Caco-2 (cell line): ENCODE measurements around the gene LRRC75B. TPM values are rescaled to one million over a fixed set of nuclear protein-coding genes. Genes with fewer than 3 reads are reported as not detected.
A peak's percentile ranks its signal among the peaks of the same experiment; 100 is the strongest.

Experiments used
- BruUV-seq: library from RNA; stranded (reverse); fragments of 400-500 nt; replicated peaks from 2 replicates; lab custom pipeline; 2021; lab: Mats Ljungman, UMichigan
- CTCF ChIA-PET: fragments of 300-600 bp; sonication (Branson Sonifier 250); formaldehyde crosslinking; loops from one replicate; lab custom pipeline; 2022; ENCODE audit warnings: antibody characterized with exemption; lab: Charles Lee
- POLR2A ChIA-PET: fragments of 300-600 bp; sonication (Branson Sonifier 250); formaldehyde crosslinking; loops from one replicate; lab custom pipeline; 2022; ENCODE audit warnings: antibody characterized with exemption; lab: Charles Lee
- DNase-seq, 2 experiments: peaks; one replicate each; pipeline versions ENCODE4 v3.0.0 to v3.0.0-alpha.2; 2020 to 2022
- H3K27me3 ChIP-seq: replicated peaks from 2 replicates; pipeline ENCODE4 v1.6.0; 2011; ENCODE audit warnings: low read length; ENCODE audit not compliant: control insufficient read depth, insufficient read depth
- H3K36me3 ChIP-seq: 2 replicates; pipeline ENCODE4 v1.5.1; 2011; ENCODE audit warnings: low read length; ENCODE audit not compliant: control insufficient read depth, insufficient read depth
- H3K4me1 ChIP-seq: fragments of 250-450 bp; sonication (Bioruptor Pico); 2 replicates; pipeline ENCODE4 v1.5.1; 2020; ENCODE audit warnings: mild to moderate bottlenecking
- H3K4me3 ChIP-seq: 2 replicates; pipeline ENCODE4 v1.5.1; 2011; ENCODE audit warnings: low read depth, mild to moderate bottlenecking, control low read depth, low read length
- H3K9me3 ChIP-seq: fragments of 250-450 bp; sonication (Bioruptor Pico); 2 replicates; pipeline ENCODE4 v1.5.1; 2020; ENCODE audit warnings: mild to moderate bottlenecking, moderate library complexity
- H3K27ac Mint-ChIP-seq: one replicate; pipeline ENCODE4 v1.8.0; 2022; ENCODE audit warnings: mixed read lengths; ENCODE audit not compliant: unreplicated experiment
- H3K27me3 Mint-ChIP-seq: one replicate; pipeline ENCODE4 v1.8.0; 2022; ENCODE audit warnings: mixed read lengths; ENCODE audit not compliant: insufficient read depth, unreplicated experiment
- H3K36me3 Mint-ChIP-seq: one replicate; pipeline ENCODE4 v1.8.0; 2022; ENCODE audit warnings: mild to moderate bottlenecking, mixed read lengths; ENCODE audit not compliant: insufficient read depth, unreplicated experiment
- H3K4me1 Mint-ChIP-seq: one replicate; pipeline ENCODE4 v1.8.0; 2022; ENCODE audit warnings: low read depth, mixed read lengths; ENCODE audit not compliant: unreplicated experiment
- H3K4me3 Mint-ChIP-seq: one replicate; pipeline ENCODE4 v1.8.0; 2022; ENCODE audit warnings: mild to moderate bottlenecking, moderate library complexity, mixed read lengths; ENCODE audit not compliant: unreplicated experiment
- H3K9me3 Mint-ChIP-seq: one replicate; pipeline ENCODE4 v1.8.0; 2022; ENCODE audit warnings: mixed read lengths; ENCODE audit not compliant: unreplicated experiment
- CTCF ChIP-seq, 2 experiments: fragments of 200-600 bp in 1 of 2; IDR thresholded peaks; 1 replicate in 1 of 2; 2 replicates in 1 of 2; pipeline versions ENCODE4 v1.5.1 to v1.8.0; 2011 to 2022; ENCODE audit warnings: antibody characterized with exemption in 1 of 2, control low read depth in 1 of 2, inconsistent platforms in 1 of 2, low read depth in 1 of 2, low read length in 1 of 2, mild to moderate bottlenecking in 1 of 2, moderate library complexity in 1 of 2; ENCODE audit not compliant: insufficient read depth in 1 of 2, severe bottlenecking in 1 of 2, unreplicated experiment in 1 of 2
- intact Hi-C: fragments of 100-400 bp; cut with micrococcal nuclease; formaldehyde crosslinking; loops from one replicate; pipeline ENCODE4 v1.10.0; 2022; ENCODE audit not compliant: unreplicated experiment
- total RNA-seq: library from RNA; stranded (reverse); gene quantifications from 2 replicates; pipeline ENCODE4 v1.2.3, GENCODE V29; 2022

The LRRC75B gene
- total RNA-seq, 1 experiment from 2014 or later: 20.4 TPM

DNA sequence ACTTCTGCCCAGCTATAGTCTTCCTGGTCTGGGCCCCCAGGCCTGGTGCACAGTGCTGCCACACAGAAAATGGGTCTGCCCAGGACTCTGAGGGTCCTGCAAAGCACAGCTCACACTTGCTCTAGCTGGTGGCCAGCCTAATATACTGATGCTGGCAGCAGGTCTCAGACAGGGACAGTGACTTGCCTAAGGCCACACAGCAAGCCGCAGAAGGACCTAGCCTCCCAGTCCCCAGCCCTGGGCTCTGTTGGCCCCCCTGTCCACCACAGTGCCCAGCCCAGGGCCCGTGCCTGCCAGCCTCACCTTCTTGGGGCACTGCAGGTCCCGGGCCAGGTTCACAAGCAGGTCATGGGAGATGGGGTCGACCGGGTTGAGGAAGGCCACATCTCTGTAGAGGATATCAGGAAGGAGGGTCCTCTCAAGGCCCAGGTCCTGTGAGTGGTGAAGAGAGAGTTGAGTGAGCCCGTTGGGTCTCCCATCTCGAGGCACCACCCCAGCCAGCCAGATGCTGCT lies 3.3 kb downstream of the LRRC75B start:
- Mint-ChIP-seq H3K4me1 (no peaks in the 10 kb centered on the region), H3K27me3 (no peaks in the 10 kb centered on the region), H3K4me3 (no peak overlapping the region), H3K27ac (no peak overlapping the region), H3K9me3 (no peaks in the 10 kb centered on the region), H3K36me3 (no peaks in the 10 kb centered on the region)
- CTCF ChIA-PET: no interaction called here
- intact Hi-C loops: no loop called here
- Histone ChIP-seq H3K27me3 (no peaks in the 10 kb centered on the region), H3K9me3 (no peaks in the 10 kb centered on the region), H3K36me3 (no peaks in the 10 kb centered on the region; the same call in 1 of the 2 replicates), H3K4me3 (no peak overlapping the region), H3K4me1 (peaks cover 10% of the 10 kb centered on the region)
- DNase-seq: no peak
- TF ChIP-seq CTCF (IDR thresholded peaks at IDR 0.05; ENCODE audit: insufficient read depth in 1 of 2, low read depth in 1 of 2, low read length in 1 of 2, severe bottlenecking in 1 of 2, unreplicated experiment in 1 of 2): no peak
- POLR2A ChIA-PET: no interaction called here
- BruUV-seq: no TSS peak

DNA sequence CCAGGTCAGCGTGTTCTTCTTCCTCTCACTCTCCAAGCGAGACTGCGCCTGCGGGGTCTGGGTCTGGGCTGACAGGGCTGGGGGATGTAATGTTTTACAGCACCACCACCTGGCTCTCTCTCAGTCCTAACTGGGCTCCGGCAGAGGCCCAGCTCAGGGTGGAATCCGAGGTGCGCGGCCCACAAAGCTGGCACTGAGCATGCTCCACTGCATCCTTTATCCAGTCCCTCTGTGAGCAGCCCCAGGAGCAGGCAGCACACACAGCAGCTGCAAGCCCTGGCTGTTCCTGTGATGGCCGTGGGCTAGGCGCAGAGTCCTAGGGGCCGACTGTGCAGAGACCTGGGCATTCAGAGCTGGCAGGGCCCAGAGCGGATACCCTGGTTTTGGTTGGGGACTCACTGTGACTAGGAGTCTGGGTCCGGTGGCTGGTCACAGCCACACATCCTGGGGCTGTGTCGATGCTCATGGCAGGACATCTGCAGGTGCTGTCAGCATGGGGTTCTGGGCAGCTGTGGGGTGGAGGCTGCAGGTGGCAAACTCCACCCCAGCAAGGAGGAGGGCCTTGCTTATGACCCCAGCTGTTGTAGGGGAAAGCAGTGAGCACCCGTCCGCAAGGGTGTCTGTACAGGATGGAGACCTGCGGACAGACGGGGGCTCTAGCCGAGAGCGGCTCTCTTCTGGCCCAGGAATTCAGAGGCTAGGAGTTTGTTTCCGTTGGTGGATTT lies 4.0 kb downstream of the LRRC75B start:
- Mint-ChIP-seq H3K27ac (peak overlapping the region; percentile 46), H3K4me1 (peaks cover 4% of the 10 kb centered on the region), H3K4me3 (no peak overlapping the region), H3K9me3 (no peaks in the 10 kb centered on the region), H3K27me3 (no peaks in the 10 kb centered on the region), H3K36me3 (peaks cover 4% of the 10 kb centered on the region)
- no peaks in the 10 kb centered on the region for H3K9me3 ChIP-seq
- POLR2A ChIA-PET: no interaction called here
- TF ChIP-seq CTCF (IDR thresholded peaks at IDR 0.05; ENCODE audit: insufficient read depth in 1 of 2, low read depth in 1 of 2, low read length in 1 of 2, severe bottlenecking in 1 of 2, unreplicated experiment in 1 of 2): no peak
- H3K4me3 ChIP-seq: no peak overlapping the region
- H3K36me3 ChIP-seq: no peaks in the 10 kb centered on the region; the same call in 1 of the 2 replicates
- H3K27me3 ChIP-seq: no peaks in the 10 kb centered on the region
- no TSS peak for BruUV-seq
- CTCF ChIA-PET: no interaction called here
- intact Hi-C loops: no loop called here
- no peak for DNase-seq
- peaks cover 8% of the 10 kb centered on the region for H3K4me1 ChIP-seq

- Histone ChIP-seq H3K27me3 (no peaks in the 10 kb centered on the region), H3K9me3 (no peaks in the 10 kb centered on the region), H3K4me1 (peaks cover 2% of the 10 kb centered on the region; the same call in 1 of the 2 replicates), H3K36me3 (no peaks in the 10 kb centered on the region; the same call in 1 of the 2 replicates), H3K4me3 (no peak overlapping the region)
- CTCF ChIA-PET: no interaction called here
- TF ChIP-seq CTCF (IDR thresholded peaks at IDR 0.05; ENCODE audit: insufficient read depth in 1 of 2, low read depth in 1 of 2, low read length in 1 of 2, severe bottlenecking in 1 of 2, unreplicated experiment in 1 of 2): no peak
- DNase-seq: no peak
- no peaks in the 10 kb centered on the region for H3K27me3 Mint-ChIP-seq
- POLR2A ChIA-PET: no interaction called here
- no peaks in the 10 kb centered on the region for H3K9me3 Mint-ChIP-seq
- H3K27ac Mint-ChIP-seq: peak overlapping the region; percentile 46
- no peak overlapping the region for H3K4me3 Mint-ChIP-seq
- intact Hi-C loops: no loop called here
- no TSS peak for BruUV-seq
- peaks cover 10% of the 10 kb centered on the region for H3K36me3 Mint-ChIP-seq
- peaks cover 7% of the 10 kb centered on the region for H3K4me1 Mint-ChIP-seq
These were observed 4.5 kb downstream of the LRRC75B start for GRCh38 chr22:24588381-24588756.
